K562 (cell line): Measurements from ENCODE around the gene CARD11. TPM values are rescaled to one million over a fixed set of nuclear protein-coding genes. Genes with fewer than 3 reads are reported as not detected.

Experiments
- BHLHE40 ChIP-seq: IDR thresholded peaks from 2 replicates; pipeline ENCODE4 v1.6.1; 2011; ENCODE audit warnings: low read length, improper control_type of control experiment
- CREM ChIP-seq: IDR thresholded peaks from 2 replicates; pipeline ENCODE4 v1.6.1; 2014; ENCODE audit warnings: antibody characterized with exemption, low read depth
- CXXC5 ChIP-seq: fragments of 250-450 bp; sonication (Bioruptor Pico); IDR thresholded peaks from 2 replicates; pipeline ENCODE4 v1.8.0; 2022; ENCODE audit warnings: inconsistent platforms, mild to moderate bottlenecking, moderate library complexity
- DPF2 ChIP-seq: fragments of 450-650 bp; IDR thresholded peaks from 2 replicates; pipeline ENCODE4 v1.6.1; 2016
- E2F4 ChIP-seq: sonication (generic); formaldehyde crosslinking; IDR thresholded peaks from 2 replicates; pipeline ENCODE4 v1.8.0; 2022; ENCODE audit warnings: mild to moderate bottlenecking, low read depth, missing genetic modification reagents
- GATA2 ChIP-seq: sonication (generic); formaldehyde crosslinking; IDR thresholded peaks from 2 replicates; pipeline ENCODE4 v1.4.0; 2020; ENCODE audit warnings: mild to moderate bottlenecking, missing genetic modification reagents
- HLTF ChIP-seq: fragments of 450-650 bp; IDR thresholded peaks from 2 replicates; pipeline ENCODE4 v1.6.1; 2016
- MED1 ChIP-seq: sonication (generic); formaldehyde crosslinking; IDR thresholded peaks from 2 replicates; pipeline ENCODE4 v1.8.1; 2023; ENCODE audit warnings: missing genetic modification reagents, borderline replicate concordance
- NBN ChIP-seq: fragments of 450-650 bp; IDR thresholded peaks from 2 replicates; pipeline ENCODE4 v1.6.1; 2016; ENCODE audit warnings: low read depth, mild to moderate bottlenecking
- NR2F6 ChIP-seq: fragments of 450-650 bp; formaldehyde crosslinking; IDR thresholded peaks from 2 replicates; pipeline ENCODE4 v1.4.0; 2020; ENCODE audit warnings: mild to moderate bottlenecking
- POLR3G ChIP-seq: IDR thresholded peaks from 2 replicates; pipeline ENCODE4 v1.6.1; 2011; ENCODE audit not compliant: insufficient read length, insufficient replicate concordance; ENCODE audit errors: extremely low read depth
- RREB1 ChIP-seq: fragments of 250-450 bp; sonication (Bioruptor Pico); IDR thresholded peaks from 2 replicates; pipeline ENCODE4 v1.4.0; 2020
- STAG1 ChIP-seq: sonication (generic); formaldehyde crosslinking; IDR thresholded peaks from 2 replicates; pipeline ENCODE4 v1.5.0; 2020; ENCODE audit warnings: missing genetic modification reagents, borderline replicate concordance
- polyA plus RNA-seq, 8 experiments: library from polyadenylated mRNA; depleted of rRNA in 4 of 8; stranded (reverse) in 5 of 8; unstranded in 3 of 8; fragments of >200 nt; fragmentation: Nextera tagmentation in 2 of 8; fragmentation: Illumina TruSeq in 1 of 8; extraction: Ambion mirVana in 2 of 8; extraction: Trizol in 1 of 8; gene quantifications; 2 replicates each; pipeline versions ENCODE4 v1.2.1 to v1.2.3, GENCODE V29; 2011 to 2014; ENCODE audit warnings: inconsistent platforms in 1 of 8, missing spikeins in 1 of 8
- total RNA-seq, 7 experiments: library from RNA; depleted of rRNA in 6 of 7; stranded (reverse); fragments of >200 nt in 6 of 7; fragmentation: Illumina TruSeq in 2 of 7; extraction: Trizol in 2 of 7; gene quantifications; 2 replicates each; pipeline versions ENCODE4 v1.2.1 to v1.2.3, GENCODE V29; 2011 to 2021; ENCODE audit warnings: low replicate concordance in 1 of 7
- TF ChIP-seq, protein P1 (sequence below): fragments of 150-350 bp; IDR thresholded peaks from 2 replicates; pipeline ENCODE4 v1.6.1; 2014; ENCODE audit warnings: low read depth, mild to moderate bottlenecking, low read length, borderline replicate concordance
- TF ChIP-seq, protein P2 (sequence below): fragments of 250-450 bp; sonication (Bioruptor Pico); IDR thresholded peaks from 2 replicates; pipeline ENCODE4 v1.8.0; 2021; ENCODE audit warnings: borderline replicate concordance, mild to moderate bottlenecking, moderate library complexity; ENCODE audit not compliant: poor library complexity, severe bottlenecking

CARD11 gene
- total and polyA plus RNA-seq, 9 of the 15 experiments (the other 6 are each of a cell fraction or from before 2014, with no cell fraction given): 0.07 to 12.8 (median 5.7) TPM

GRCh38 chr7:2886900-2887299 is 156.8 kb downstream of the CARD11 start (continued):
- TF ChIP-seq, protein P1, sequence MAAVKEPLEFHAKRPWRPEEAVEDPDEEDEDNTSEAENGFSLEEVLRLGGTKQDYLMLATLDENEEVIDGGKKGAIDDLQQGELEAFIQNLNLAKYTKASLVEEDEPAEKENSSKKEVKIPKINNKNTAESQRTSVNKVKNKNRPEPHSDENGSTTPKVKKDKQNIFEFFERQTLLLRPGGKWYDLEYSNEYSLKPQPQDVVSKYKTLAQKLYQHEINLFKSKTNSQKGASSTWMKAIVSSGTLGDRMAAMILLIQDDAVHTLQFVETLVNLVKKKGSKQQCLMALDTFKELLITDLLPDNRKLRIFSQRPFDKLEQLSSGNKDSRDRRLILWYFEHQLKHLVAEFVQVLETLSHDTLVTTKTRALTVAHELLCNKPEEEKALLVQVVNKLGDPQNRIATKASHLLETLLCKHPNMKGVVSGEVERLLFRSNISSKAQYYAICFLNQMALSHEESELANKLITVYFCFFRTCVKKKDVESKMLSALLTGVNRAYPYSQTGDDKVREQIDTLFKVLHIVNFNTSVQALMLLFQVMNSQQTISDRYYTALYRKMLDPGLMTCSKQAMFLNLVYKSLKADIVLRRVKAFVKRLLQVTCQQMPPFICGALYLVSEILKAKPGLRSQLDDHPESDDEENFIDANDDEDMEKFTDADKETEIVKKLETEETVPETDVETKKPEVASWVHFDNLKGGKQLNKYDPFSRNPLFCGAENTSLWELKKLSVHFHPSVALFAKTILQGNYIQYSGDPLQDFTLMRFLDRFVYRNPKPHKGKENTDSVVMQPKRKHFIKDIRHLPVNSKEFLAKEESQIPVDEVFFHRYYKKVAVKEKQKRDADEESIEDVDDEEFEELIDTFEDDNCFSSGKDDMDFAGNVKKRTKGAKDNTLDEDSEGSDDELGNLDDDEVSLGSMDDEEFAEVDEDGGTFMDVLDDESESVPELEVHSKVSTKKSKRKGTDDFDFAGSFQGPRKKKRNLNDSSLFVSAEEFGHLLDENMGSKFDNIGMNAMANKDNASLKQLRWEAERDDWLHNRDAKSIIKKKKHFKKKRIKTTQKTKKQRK: no peak
- peak; percentile 36; the same call in 1 of the 2 replicates for TF ChIP-seq DPF2
- TF ChIP-seq NR2F6 (CRISPR knock-in tag): no peak
- peak; percentile 98 for TF ChIP-seq BHLHE40
- 0 out of 2 replicates have a peak, but pooled peaks have one; percentile 42 for TF ChIP-seq NBN
- TF ChIP-seq MED1 (CRISPR knock-in tag): no peak
- TF ChIP-seq POLR3G: no peak
- peak; percentile 55; the same call in 1 of the 2 replicates for TF ChIP-seq HLTF
- no peak for TF ChIP-seq RREB1 (CRISPR knock-in tag)
- TF ChIP-seq CREM: peak; percentile 60
- TF ChIP-seq STAG1 (CRISPR knock-in tag): peak; percentile 93
- TF ChIP-seq E2F4 (CRISPR knock-in tag): no peak
- TF ChIP-seq, protein P2, sequence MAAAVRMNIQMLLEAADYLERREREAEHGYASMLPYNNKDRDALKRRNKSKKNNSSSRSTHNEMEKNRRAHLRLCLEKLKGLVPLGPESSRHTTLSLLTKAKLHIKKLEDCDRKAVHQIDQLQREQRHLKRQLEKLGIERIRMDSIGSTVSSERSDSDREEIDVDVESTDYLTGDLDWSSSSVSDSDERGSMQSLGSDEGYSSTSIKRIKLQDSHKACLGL (CRISPR knock-in tag): no peak
- TF ChIP-seq GATA2 (CRISPR knock-in tag): no peak
- peak; percentile 47 for TF ChIP-seq CXXC5
